GM18499 (cell line): Measurements from ENCODE around the gene ZNF296.

Experiments
- ATAC-seq: cut with Tn5 transposase; IDR thresholded peaks from one replicate; pipeline ENCODE4 v1.9.1; 2021; ENCODE audit warnings: moderate number of reproducible peaks; ENCODE audit not compliant: insufficient read depth, unreplicated experiment

The ZNF296 gene

DNA sequence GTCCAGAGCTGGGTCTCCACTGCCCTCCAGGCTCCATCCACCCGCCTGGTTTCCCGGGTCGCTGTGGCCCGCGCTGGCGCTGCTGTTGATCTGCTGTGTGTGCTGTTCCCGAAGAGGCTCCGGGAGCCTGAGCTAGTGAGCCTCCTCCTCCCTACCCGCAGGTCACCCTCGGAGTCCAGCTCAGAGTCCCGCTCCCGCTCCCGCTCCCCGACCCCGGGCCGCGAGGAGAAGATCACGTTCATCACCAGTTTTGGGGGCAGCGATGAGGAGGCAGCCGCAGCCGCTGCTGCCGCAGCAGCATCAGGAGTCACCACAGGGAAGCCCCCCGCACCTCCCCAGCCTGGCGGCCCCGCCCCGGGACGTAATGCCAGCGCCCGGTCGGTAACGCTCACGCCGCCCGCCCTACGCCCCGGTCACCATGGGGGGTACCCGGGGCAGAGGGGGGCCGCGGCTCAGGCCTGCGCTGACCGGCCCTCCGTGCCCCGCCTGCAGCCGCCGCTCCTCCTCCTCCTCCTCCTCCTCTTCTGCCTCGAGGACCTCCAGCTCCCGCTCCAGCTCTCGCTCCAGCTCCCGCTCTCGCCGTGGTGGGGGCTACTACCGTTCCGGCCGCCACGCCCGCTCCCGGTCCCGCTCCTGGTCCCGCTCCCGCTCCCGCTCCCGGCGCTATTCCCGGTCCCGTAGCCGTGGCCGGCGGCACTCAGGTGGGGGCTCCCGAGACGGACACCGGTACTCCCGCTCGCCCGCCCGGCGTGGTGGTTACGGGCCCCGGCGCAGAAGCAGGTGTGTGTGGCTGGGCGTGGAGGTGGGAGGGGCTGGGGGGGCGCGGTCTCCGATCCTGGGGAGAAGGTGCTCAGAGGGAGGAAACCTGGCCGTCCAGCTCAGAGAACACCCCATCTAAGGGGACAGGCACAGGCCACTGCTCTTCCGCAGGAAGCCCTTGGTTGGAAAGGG is 12.2 kb downstream of the ZNF296 start:
- ATAC-seq, result no peak

DNA sequence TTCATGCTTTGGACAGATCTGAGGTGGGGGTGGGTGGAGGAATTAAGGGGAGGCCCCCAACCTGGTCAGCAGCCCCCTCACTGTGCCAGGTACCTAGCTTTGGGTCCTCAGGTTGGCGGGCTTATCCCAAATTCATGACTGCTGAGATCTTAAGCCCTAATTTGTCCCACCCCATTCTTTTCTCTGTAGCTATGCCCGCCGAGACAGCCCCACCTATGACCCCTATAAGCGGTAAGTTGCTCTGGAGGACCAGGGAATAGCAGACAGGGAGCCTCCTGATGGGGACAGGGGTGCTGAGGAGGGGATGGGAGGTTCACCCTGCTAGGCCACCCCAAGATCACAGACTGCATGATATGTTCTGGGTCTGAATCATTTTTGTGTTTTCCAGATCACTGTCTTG is 14.3 kb downstream of the ZNF296 start:
- ATAC-seq, result no peak

DNA sequence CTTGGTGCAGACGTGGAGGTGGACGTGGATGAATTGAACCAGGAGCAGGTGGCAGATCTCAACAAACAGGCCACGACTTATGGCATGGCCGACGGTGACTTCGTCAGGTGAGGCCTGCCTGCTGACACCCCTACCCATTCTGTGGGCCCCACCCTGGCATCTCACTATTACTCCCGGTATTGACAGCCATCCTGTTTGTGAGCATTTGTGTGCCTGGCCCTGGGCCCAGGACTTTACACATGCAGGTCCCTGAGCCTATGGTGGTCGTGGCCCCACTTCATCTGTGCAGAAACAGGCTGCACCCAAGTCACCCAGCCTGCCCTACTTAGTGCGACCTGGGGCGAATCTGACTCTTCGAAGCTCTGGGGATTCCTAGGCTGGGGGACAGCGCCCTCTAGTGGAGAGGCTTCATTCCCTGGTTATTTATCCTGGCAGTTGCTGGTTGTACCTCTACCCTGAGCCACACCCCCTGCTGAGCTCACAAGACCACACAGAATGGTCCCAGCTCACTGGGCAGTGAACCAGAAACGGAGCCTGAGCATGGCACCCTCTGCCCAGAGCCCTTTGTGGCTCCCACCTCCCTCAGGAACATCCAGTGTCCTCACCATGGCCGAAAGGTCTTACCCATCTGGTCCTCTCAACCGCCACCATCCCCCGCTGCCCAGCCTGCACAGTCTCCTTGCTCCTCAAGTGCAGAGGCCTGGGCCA is 16.9 kb downstream of the ZNF296 start:
- ATAC-seq, result no peak

DNA sequence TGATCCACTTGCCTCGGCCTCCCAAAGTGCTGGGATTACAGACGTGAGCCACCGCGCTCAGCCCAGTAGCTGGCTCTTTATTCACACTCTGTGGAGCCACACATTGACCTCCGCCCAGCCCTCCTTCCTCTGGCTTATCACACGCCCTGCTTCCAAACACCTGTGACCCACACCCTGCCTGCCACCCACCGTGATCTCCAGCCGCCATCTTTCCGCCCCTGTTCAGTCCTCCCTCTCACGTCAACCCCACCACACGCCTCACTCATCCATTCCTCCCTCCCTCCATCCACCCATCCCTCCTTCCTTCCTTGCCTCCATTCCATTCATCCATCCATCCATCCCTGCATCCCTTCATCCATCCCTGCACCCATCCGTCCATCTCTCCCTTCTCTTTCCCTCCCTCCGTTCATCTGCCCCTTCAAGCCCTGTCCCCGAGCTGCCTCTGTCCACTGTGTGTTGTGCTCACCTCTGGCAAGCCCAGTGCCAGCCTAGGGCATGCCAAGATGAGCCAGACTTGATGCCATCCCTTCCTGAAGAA is 17.6 kb downstream of the ZNF296 start:
- no peak for ATAC-seq

DNA sequence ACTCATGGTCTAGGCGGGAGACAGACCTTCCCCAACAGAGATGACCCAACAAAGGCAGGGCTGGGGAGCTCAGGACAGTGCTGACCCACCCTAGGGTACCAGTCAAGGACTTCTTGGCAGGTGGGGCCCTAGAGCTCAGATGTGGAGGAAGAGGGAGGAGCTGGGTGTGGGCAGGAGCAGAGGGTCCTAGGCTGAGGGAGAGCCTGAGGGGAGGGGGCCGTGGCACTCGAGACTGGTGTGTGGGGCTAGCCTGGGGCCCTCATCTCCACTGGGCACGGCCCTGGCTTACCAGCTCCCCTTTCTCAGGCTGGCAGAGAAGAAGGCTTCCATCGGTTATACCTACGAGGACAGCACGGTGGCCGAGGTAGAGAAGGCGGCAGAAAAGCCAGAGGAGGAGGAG is 18.8 kb downstream of the ZNF296 start:
- ATAC-seq, result no peak

DNA sequence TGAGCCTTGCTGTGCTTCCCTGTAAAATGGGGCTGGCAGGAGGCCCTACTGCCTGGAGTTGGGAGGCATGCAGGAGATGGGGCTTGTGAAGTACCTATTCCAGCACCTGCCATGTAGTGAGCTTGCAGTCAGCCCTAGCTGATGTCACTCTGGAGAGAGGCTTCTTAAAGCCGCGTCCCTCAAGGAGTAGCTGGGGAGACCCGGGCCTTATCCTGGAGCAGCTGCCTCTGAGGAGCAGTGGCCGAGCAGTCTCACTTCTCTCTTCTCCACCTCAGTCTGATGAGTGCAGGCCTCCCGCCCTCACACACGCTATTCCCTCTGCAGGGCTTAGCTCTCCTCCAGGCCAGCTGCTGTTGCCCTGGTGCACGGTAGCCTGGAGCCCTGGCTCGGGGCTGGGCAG is 19.4 kb downstream of the ZNF296 start:
- ATAC-seq, result no peak

DNA sequence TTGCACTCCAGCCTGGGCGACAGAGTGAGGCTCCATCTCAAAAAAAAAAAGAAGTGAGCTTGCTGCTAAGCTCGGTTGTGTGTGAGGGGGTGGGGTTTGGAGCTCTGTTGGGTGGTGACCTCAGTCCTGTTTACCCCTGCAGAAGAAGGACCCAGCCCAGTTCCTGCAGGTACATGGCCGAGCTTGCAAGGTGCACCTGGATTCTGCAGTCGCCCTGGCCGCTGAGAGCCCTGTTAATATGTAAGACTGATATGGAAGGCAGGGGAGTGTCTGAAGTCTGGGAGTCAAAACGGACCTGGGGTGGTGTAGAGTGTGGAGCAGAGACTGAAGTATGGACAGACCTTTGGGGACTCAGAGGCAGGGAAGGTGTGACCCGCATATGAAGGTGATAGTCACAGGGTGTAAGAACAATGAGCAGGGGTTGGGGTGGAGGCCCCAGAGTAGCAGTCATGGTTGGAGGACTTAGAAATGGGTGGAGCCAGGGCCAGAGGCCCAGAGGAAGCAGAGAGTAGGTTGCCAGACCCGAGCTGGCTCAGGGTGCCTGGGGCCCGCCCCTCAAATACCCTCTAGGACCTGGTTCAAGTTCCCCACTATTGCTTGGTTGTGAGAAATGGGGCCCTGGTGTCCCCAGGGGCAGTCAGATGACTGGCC is 24.2 kb downstream of the ZNF296 start:
- ATAC-seq, result no peak

DNA sequence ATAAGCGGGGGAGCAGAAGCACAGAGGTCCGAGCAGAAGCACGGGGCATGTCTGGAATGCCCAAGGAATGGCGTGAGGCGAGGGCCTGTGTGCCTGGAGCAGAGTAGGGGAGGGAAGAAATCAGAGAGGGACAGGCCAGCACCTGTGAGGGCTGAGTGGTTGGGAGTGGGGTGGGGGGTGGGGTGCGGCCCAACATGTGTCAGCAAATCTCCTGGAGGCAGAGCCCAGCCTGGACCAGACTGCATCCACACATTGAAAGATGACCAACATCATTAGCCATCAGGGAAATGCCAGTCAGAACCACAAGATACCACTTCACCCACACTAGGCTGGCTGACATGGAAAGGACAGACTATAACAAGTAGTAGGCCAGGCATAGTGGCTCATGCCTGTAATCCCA is 26.2 kb downstream of the ZNF296 start:
- no peak for ATAC-seq

DNA sequence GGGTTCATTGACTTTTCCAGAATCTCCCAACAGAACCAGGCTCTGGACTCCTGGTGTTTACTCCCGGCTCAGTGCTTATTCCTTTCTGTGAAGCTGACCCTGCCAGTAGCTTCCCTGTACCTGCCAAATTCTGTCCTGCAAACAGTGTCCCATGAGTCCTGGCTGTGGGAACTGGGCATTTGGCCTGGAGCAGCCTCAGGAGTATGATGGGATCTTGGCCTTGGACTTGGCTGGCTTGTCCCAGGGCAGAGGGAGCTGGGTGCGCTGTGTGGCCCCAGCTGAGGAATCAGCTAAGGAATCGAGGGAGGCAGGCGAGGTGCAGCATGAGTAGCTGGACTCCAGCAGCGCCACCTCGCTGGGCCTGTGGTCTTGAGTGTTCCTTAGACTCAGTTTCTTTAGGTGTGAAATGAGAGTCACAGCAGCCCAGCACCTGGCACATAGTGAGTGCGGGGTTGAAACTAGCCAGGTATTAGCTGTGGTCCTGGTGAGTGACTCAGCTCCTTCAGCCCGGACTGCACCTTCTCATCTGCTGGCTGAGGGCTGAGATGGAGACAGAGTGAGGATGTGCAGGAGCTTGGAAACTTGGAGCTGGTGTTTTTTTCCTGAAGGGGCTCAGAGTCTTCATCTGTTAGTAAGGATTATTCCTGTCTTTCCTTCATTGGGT is 27.1 kb downstream of the ZNF296 start:
- ATAC-seq, result no peak

DNA sequence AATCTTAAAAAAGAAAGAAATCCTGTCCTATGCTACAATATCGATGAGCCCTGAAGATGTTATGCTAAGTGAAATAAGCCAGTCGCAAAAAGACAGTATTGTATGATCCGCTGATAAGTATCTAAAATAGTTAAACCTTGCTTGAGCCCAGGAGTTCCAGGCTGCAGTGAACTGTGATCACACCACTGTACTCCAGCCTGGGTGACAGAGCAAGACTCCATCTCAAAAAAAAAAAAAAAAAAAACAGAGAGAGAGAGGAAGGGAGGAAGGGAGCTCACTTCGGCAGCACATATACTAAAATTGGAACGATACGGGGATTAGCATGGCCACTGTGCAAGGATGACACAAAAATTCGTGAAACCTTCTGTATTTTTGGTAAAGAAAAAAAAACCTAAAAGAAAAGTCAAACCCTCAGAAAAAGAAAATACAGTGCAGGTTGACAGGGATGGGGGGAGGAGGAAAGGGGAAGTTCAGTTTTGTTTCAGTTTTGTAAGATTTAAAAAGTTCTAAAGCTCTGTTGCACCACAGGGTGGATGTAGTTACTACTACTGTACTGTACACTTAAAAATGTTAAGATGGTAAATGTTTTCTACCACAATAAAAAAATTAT is 29.0 kb downstream of the ZNF296 start:
- ATAC-seq, result no peak

DNA sequence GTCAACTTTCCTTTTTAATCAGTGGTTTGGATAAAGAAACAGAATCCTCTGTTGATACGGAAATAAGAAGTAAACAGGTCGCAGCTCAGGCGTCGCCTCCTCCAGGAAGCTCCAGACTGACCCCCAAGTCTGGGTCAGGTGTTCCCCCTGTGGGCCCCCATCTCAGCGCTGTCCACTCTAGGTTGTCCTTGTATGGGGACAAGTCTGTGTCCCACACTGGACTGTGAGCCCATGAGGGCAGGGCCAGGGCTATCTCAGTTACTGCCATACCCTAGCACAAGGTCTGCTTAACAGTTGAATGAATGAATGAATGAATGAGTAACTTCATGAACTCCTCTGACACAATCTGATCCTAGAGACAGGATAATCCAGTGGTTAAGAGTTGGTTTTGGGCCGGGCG is 29.9 kb downstream of the ZNF296 start:
- no peak for ATAC-seq

DNA sequence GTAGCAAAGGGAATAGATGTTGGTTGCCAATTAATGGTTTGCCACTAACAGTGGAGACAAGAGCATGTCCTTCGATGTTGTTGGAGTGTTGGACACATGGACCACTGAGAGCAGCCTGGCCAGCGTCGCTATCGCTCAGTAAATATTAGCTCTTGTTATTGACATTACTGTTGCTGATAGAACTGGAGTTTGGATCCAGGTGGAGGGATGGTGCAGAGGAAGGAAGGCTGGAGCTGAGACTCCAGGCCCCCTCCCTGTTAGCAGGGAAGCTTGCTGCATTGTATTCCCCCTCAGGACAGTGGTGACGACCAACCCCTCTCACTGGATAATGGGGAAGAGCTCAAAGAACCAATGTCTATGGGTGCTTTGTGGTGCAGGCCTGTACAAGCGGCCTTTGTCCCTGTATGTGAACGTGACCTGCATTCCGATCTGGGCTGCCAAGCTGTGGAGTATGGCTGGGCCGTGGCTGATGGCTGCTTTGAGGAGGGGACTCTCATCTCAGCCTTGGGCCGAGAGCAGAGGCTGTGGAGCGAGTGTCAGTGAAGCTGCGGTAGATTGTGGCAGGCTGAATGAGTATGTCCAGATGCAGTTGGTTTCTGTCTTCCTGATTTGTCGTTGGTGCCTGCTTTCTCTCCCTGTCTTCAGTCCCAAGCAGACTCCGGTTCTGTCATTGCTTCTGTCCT is 30.5 kb downstream of the ZNF296 start:
- no peak for ATAC-seq

DNA sequence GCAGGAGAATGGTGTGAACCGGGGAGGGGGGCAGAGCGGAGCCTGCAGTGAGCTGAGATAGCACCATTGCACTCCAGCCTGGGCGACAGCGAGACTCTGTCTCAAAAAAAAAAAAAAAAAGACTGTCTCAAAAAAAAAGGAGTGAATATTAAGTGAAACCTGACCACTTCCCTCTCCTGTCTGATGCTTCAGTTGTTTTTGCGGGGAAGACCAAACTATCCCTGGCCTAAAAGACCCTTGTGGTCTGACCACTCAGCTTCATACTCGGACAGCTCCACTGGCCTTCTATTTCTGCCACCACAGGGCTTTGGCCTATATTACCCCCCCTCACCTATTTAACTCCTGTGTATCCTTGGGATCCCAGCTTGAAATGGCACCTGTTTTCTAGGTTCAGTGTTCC is 35.2 kb downstream of the ZNF296 start:
- ATAC-seq, result no peak

DNA sequence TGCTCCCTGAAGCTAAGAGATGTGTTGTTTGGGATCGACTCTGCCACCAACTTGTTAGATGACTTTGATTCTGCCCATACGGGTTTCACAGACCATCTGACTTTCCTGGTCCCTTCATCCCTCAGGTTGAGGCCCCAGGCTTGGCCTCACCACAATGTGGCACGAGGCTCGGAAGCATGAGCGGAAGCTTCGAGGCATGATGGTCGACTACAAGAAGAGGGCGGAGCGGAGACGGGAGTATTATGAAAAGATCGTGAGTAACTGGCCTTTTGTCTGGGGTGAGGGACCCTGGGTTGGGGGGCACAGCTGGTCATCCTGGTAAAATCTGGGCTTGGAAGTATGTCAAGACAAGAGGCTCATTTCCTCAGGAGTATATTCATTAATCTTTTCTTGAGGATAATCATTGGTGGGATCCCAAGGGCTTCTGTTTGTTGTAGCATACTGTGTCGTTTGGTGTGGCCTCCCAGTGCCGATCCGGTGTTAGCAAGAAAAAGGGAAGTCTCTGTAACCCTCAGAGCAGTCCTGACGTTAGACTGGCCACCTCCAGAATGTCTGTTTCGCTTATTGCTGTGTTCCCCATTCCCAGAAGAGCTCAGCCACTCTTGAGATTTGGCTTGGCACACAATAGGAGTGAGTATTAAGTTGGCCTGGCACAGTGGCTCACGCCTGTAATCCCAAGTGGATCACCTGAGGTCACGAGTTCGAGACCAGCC is 36.1 kb downstream of the ZNF296 start:
- no peak for ATAC-seq

DNA sequence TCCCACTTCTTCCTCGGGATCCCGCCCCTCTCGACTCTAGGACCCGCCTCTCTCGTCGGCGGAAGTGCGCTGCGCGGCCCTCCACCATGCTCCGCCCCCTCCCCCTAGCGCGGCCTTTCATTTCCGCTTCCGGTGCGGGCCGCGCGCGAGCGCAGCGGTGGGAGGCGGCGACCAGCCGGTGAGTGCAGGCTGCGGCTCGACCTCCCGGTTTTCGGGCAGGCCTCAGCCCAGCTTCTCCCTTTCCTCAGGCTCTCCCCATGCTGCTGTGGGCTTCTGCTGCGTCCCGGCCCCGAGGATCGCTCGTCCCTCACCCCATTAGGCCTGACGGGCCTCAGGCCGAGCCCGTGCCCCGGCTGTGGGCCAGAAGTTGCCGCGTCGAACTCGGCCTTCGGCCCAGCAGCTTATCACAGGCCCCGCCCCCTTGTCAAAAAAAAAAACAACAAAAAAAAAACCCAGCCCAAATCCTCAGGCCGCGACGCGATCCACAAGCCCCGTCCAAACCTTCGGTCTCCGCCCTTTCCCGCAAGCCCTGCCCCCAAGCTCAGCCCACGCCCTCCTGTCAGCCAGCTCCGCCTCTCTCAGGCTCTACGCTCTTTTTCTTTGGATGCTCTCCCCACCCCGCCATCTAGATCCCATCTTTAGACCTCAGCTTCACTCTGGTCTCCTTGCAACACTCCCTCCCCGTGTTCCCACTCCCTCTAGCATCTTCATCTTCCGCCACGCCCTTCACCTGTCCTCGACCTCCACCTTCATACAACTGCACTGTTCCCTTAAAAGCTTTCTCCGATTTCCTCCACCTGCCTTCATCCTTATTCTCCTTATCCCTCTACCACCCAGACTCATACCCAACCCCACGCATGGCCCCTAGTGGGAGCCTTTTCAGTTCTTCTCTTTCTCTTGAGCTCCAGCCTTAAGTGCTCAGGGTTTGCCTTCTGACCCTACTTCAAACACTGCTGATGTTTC is 37.1 kb downstream of the ZNF296 start, which contains the start of gene CLASRP:
TSS of gene CLASRP (plus strand) at position 115 of the 963 bp plus-strand sequence. CDS start 1,168 bp downstream, outside the sequence.
- no peak for ATAC-seq

DNA sequence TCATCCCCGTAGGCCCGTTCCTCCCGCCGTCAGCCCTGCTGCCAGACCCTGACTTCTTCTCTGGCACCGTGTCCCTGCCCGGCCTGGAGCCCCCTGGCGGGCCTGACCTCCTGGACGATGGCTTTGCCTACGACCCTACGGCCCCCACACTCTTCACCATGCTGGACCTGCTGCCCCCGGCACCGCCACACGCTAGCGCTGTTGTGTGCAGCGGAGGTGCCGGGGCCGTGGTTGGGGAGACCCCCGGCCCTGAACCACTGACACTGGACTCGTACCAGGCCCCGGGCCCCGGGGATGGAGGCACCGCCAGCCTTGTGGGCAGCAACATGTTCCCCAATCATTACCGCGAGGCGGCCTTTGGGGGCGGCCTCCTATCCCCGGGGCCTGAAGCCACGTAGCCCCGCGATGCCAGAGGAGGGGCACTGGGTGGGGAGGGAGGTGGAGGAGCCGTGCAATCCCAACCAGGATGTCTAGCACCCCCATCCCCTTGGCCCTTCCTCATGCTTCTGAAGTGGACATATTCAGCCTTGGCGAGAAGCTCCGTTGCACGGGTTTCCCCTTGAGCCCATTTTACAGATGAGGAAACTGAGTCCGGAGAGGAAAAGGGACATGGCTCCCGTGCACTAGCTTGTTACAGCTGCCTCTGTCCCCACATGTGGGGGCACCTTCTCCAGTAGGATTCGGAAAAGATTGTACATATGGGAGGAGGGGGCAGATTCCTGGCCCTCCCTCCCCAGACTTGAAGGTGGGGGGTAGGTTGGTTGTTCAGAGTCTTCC is 38.7 kb downstream of the ZNF296 start:
- no peak for ATAC-seq

DNA sequence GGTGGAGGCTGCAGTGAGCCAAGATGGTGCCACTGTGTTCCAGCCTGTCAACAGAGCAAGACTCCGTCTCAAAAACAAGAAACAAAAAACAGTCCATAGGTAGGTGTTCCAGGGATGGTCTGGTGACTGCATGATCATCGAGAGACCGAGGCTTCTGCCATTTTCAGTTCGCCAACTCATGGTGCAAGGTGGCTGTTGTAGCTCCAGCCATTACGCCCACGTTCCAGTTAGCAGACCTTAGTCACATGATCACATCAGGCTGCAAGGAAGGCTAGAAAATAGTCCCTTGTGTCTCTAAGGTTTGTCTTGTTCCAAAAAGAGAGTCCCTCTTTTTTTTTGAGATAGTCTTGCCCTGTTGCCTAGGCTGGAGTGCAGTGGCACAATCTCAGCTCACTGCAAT is 40.5 kb downstream of the ZNF296 start:
- no peak for ATAC-seq
